Spleen (tissue), 7 donors: ENCODE results near the gene BCAR3.

Experiments used
- CTCF ChIP-seq, 11 experiments: fragments of 200-600 bp in 7 of 11; fragments of 450-650 bp in 4 of 11; sonication (generic) in 4 of 11; IDR thresholded peaks in 8 of 11; conservative IDR thresholded peaks in 3 of 11; 1 replicate in 7 of 11; 2 replicates in 4 of 11; pipeline versions ENCODE4 v1.4.0 to v1.8.0; 2016 to 2021; ENCODE audit warnings: antibody characterized with exemption in 11 of 11, inconsistent platforms in 4 of 11, mild to moderate bottlenecking in 1 of 11
- POLR2A ChIP-seq, 3 donors: fragments of 450-650 bp; IDR thresholded peaks; one replicate each; pipeline ENCODE4 v1.5.1; 2017; ENCODE audit warnings: antibody characterized with exemption in 3 of 3, mild to moderate bottlenecking in 1 of 3
- POLR2AphosphoS5 ChIP-seq, 3 donors: sonication (generic); formaldehyde crosslinking; IDR thresholded peaks; one replicate each; pipeline ENCODE4 v1.5.1; 2017; ENCODE audit warnings: antibody characterized with exemption in 3 of 3
- donor health status: DM: no; HTN: no; CAD: no; lungs with moderate emphysema.
- donor health status: DM: no; HTN: no; CAD: no.
- donor health status: DM: no; HTN: no; CAD: no.

DNA sequence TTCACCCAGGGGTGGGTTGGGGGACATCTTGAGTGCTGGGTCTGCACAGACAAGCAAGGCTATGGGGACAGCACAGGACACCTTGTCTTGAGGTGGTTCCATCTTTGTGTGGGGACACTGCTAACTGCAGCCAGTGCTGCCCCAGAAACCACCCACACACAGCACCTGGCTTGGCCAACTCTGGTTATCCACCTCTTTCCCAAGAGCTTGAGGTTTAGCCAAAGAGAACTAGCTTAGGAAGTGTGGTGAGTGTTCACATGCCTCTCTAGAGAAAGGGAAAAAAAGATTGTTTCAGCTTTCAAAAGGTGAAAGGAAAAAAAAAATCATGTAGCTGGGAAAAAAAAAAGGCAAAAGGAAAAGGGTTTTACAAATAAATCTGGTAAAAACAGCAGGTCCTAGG is 32.4 kb downstream of the BCAR3 start:
- TF ChIP-seq CTCF (IDR thresholded peaks at IDR 0.05 in 8 of 11, conservative IDR thresholded peaks at IDR 0.05 in 3 of 11) (no peak), POLR2A (IDR thresholded peaks at IDR 0.05) (no peak), POLR2AphosphoS5 (IDR thresholded peaks at IDR 0.05) (no peak)
